ENCODE data around the gene DLGAP1. TPM values are rescaled to one million over a fixed set of nuclear protein-coding genes. Genes with fewer than 3 reads are reported as not detected.

DLGAP1 gene
- total RNA-seq, 1 donor from 2014 or later = 0.05 TPM

DNA sequence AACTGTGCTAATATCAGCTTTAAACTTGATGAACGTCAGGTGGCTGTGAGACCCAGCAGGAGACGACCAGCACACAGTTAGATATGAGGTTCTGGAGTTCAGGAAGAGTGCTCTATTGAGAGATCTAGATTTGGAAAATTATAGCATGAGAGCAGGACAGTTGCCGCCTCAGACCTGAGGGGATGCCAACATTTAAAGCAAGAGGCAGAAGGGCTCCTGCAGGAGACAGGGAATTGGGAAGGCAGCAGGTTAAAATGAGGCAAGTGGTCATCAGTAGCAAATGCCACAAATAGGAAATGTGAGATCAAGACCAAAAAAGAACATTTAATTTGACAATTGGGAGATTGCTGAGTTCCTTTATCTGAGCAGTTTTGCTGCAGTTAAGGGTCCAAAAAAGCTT, 533.3 kb downstream of the DLGAP1 start:
- Histone ChIP-seq H3K9me3 (replicated peaks) (no peaks in the 10 kb centered on the region), H3K27ac (replicated peaks) (no peak overlapping the region), H3K36me3 (no peaks in the 10 kb centered on the region), H3K4me1 (peaks cover 20% of the 10 kb centered on the region), H3K27me3 (ENCODE audit: low read depth) (no peaks in the 10 kb centered on the region), H3K4me3 (no peak overlapping the region)
- TF ChIP-seq, protein P1, sequence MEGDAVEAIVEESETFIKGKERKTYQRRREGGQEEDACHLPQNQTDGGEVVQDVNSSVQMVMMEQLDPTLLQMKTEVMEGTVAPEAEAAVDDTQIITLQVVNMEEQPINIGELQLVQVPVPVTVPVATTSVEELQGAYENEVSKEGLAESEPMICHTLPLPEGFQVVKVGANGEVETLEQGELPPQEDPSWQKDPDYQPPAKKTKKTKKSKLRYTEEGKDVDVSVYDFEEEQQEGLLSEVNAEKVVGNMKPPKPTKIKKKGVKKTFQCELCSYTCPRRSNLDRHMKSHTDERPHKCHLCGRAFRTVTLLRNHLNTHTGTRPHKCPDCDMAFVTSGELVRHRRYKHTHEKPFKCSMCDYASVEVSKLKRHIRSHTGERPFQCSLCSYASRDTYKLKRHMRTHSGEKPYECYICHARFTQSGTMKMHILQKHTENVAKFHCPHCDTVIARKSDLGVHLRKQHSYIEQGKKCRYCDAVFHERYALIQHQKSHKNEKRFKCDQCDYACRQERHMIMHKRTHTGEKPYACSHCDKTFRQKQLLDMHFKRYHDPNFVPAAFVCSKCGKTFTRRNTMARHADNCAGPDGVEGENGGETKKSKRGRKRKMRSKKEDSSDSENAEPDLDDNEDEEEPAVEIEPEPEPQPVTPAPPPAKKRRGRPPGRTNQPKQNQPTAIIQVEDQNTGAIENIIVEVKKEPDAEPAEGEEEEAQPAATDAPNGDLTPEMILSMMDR (IDR thresholded peaks at IDR 0.05; ENCODE audit: borderline replicate concordance) = no peak
- no peak for DNase-seq
- intact Hi-C loops (cut with micrococcal nuclease) = no loop called here

DNA sequence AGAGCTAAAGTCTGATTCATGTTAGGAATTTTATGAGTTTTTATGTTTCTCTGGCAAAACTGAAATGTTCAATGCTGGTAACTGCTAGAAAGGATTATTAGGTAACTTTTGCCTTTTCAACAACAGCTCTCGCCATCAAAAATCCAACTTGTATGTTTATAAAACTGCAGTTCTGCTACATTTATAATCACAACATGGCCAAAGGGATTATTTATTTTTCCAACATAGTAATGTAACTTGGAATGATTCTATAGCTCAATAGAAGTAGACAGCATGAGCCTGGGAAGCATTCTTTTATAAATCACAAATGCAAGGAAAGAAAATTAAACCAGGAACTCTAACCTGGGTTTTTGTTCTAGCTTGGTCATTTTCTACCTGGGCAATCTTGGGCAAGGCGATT, 534.3 kb downstream of the DLGAP1 start:
- H3K27ac ChIP-seq (replicated peaks) = no peak overlapping the region
- no peaks in the 10 kb centered on the region for H3K9me3 ChIP-seq (replicated peaks)
- H3K36me3 ChIP-seq = no peaks in the 10 kb centered on the region
- no peak for DNase-seq
- H3K27me3 ChIP-seq (ENCODE audit: low read depth) = no peaks in the 10 kb centered on the region
- TF ChIP-seq, protein P1 (IDR thresholded peaks at IDR 0.05; ENCODE audit: borderline replicate concordance) = no peak
- intact Hi-C loops (cut with micrococcal nuclease) = no loop called here
- no peak overlapping the region for H3K4me3 ChIP-seq
- H3K4me1 ChIP-seq = peaks cover 23% of the 10 kb centered on the region

DNA sequence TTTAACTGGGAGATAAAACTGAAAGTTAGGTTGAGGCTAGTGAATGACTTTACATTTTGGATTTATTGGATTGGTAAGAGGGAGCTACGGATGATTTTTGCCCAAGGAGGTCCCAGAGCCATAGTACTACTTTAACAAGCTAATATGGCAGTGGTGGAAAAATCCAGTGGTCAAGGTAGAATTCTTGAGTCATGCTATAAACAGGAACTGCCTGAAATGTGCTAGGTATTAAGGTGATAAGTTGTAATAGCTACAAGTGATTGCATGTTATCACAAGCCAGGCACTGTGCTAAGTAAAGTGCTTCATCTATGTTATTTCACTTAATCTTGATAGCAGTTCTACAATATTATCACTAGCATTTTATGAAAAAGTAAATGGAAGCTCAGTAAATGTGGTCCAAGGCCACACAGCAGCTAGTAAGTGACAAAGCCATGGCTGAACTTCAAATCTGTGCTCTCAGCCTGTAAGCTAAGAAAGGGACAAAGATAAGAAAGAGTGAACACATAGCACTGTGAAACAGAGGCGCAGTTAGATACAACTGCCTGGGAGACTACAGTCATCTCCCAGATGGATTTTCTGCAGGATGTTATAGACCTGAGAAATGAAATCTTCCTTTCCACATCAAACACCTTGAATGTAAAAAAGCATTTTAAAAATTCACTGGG, 535.6 kb downstream of the DLGAP1 start:
- Histone ChIP-seq H3K27ac (replicated peaks) (peak overlapping the region; percentile 31), H3K4me1 (peaks cover 31% of the 10 kb centered on the region), H3K36me3 (no peaks in the 10 kb centered on the region), H3K27me3 (ENCODE audit: low read depth) (no peaks in the 10 kb centered on the region), H3K9me3 (replicated peaks) (no peaks in the 10 kb centered on the region), H3K4me3 (no peak overlapping the region)
- intact Hi-C loops (cut with micrococcal nuclease) = no loop called here
- no peak for DNase-seq
- TF ChIP-seq, protein P1 (IDR thresholded peaks at IDR 0.05; ENCODE audit: borderline replicate concordance) = no peak

DNA sequence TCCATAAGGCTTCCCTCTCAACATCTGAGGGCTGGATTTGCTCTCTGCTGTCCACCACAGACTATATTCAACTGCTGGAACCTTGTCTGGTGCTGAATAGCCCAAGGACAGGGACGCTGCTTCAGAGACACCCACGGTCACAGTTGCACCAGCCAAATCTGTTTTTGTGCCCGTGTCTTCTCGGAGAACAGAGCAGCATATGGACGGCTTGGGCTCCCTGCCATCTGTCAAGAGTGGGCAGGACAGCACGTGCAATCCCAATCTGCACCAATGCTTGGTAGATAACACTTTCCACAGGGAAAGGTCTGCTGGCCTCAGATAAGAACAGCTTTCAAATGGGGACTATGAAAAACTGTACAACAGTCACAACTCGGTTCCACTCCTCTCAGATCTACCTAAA, 539.0 kb downstream of the DLGAP1 start:
- Histone ChIP-seq H3K4me3 (no peak overlapping the region), H3K9me3 (replicated peaks) (no peaks in the 10 kb centered on the region), H3K27ac (replicated peaks) (peak overlapping the region; percentile 13), H3K4me1 (peaks cover 47% of the 10 kb centered on the region), H3K27me3 (ENCODE audit: low read depth) (no peaks in the 10 kb centered on the region), H3K36me3 (no peaks in the 10 kb centered on the region)
- peak; percentile 22 for DNase-seq
- TF ChIP-seq, protein P1 (IDR thresholded peaks at IDR 0.05; ENCODE audit: borderline replicate concordance) = no peak
- intact Hi-C loops (cut with micrococcal nuclease) = no loop called here

DNA sequence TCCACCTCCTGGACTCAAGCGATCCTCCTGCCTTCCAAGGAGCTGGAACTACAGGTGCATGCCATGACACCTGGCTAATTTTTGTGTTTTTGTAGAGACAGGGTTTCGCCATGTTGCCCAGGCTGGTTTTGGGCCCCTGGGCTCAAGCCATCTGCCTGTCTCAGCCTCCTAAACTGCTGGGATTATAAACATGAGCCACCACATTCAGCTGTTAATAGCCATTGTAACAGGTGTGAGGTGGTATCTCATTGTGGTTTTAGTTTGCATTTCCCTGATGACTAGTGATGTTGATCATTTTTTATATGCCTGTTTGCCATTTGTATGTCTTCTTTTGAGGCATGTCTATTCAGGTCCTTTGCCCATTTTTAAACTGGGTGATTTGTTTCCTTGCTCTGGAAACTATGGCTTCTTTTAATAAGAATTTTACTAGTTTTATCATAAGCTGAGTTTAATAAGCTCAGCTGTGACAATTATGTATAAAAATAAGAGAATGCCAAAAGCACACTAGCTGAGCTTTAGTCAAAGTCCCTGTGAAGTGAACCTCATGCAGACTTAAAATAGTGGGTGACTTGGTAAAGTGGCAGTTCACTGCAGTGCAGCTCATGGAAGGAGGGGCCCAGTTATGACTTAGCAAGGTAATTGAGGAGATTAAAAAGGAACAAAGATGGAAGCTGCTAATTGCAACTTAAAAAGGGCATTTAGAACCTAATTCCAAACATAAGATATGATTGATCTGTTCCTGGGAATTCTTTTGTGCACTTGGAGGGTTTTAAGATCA, 540.1 kb downstream of the DLGAP1 start:
- TF ChIP-seq, protein P1 (IDR thresholded peaks at IDR 0.05; ENCODE audit: borderline replicate concordance) = no peak
- H3K4me1 ChIP-seq = peaks cover 51% of the 10 kb centered on the region
- no peak overlapping the region for H3K27ac ChIP-seq (replicated peaks)

More for the DNA sequence above, 540.1 kb downstream of the DLGAP1 start:
- H3K9me3 ChIP-seq (replicated peaks) = no peaks in the 10 kb centered on the region
- no peaks in the 10 kb centered on the region for H3K27me3 ChIP-seq (ENCODE audit: low read depth)
- H3K36me3 ChIP-seq = no peaks in the 10 kb centered on the region
- intact Hi-C loops (cut with micrococcal nuclease) = no loop called here
- no peak for DNase-seq
- no peak overlapping the region for H3K4me3 ChIP-seq
